Measurements from ENCODE around the gene ABHD12. TPM values are rescaled to one million over a fixed set of nuclear protein-coding genes. Genes with fewer than 3 reads are reported as not detected.

ABHD12 gene
- total RNA-seq, 1 experiment from 2014 or later, result 40.6 TPM

DNA sequence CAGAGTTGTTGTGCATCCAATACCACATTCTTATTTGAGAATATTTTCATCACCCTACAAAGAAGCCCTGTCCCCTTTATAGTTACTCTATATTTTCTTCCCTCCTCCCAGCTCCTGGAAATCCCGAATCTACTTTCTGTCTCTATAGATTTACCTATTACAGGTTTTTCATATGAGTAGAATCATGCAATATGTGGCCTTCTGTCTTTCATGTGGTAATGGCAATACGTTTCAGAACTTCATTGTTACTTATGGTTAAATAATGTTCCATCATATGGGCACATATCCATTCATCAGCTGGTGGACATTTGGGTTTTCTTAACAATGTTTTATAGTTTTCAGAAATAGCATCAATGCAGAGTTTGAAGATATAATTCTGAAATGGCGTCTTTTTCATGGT is 33.9 kb upstream of the ABHD12 start:
- DNase-seq (ENCODE audit: low spot score), result no peak
- Histone ChIP-seq H3K36me3 (ENCODE audit: insufficient read depth, low read length, poor library complexity, severe bottlenecking) (peaks cover 68% of the 10 kb centered on the region), H3K27me3 (replicated peaks; ENCODE audit: insufficient read depth, low read depth, low read length, poor library complexity) (no peaks in the 10 kb centered on the region), H3K4me3 (ENCODE audit: low read depth, low read length, poor library complexity, severe bottlenecking) (no peak overlapping the region), H3K9me3 (ENCODE audit: low read depth, low read length, poor library complexity, severe bottlenecking) (no peaks in the 10 kb centered on the region), H3K27ac (ENCODE audit: low read depth, low read length, poor library complexity, severe bottlenecking) (no peak overlapping the region), H3K4me1 (ENCODE audit: insufficient read depth, low read length, poor library complexity, severe bottlenecking) (no peaks in the 10 kb centered on the region)
- ChIA-PET CTCF (no interaction called here), POLR2A (ENCODE audit: low non-redundant PET) (interaction anchor here (0.6 kb wide), 1 partner anchor 17 kb away, joined by 4 read pairs; the partner anchor contains the start of gene GINS1)
- intact Hi-C loops (cut with micrococcal nuclease; ENCODE audit: unreplicated experiment), result no loop called here
- BruUV-seq (replicated peaks), result no TSS peak
- TF ChIP-seq EZH2 (IDR thresholded peaks at IDR 0.05; ENCODE audit: borderline replicate concordance, low read depth, low read length, poor library complexity, severe bottlenecking), result no peak
- TF ChIP-seq, protein P1, sequence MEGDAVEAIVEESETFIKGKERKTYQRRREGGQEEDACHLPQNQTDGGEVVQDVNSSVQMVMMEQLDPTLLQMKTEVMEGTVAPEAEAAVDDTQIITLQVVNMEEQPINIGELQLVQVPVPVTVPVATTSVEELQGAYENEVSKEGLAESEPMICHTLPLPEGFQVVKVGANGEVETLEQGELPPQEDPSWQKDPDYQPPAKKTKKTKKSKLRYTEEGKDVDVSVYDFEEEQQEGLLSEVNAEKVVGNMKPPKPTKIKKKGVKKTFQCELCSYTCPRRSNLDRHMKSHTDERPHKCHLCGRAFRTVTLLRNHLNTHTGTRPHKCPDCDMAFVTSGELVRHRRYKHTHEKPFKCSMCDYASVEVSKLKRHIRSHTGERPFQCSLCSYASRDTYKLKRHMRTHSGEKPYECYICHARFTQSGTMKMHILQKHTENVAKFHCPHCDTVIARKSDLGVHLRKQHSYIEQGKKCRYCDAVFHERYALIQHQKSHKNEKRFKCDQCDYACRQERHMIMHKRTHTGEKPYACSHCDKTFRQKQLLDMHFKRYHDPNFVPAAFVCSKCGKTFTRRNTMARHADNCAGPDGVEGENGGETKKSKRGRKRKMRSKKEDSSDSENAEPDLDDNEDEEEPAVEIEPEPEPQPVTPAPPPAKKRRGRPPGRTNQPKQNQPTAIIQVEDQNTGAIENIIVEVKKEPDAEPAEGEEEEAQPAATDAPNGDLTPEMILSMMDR (conservative IDR thresholded peaks at IDR 0.05; ENCODE audit: low read depth, low read length), result no peak

GRCh38 chr20:25422032-25422431 is 31.4 kb upstream of the ABHD12 start:
- Histone ChIP-seq H3K27ac (ENCODE audit: low read depth, low read length, poor library complexity, severe bottlenecking) (no peak overlapping the region), H3K4me1 (ENCODE audit: insufficient read depth, low read length, poor library complexity, severe bottlenecking) (no peaks in the 10 kb centered on the region), H3K36me3 (ENCODE audit: insufficient read depth, low read length, poor library complexity, severe bottlenecking) (peaks cover 70% of the 10 kb centered on the region), H3K9me3 (ENCODE audit: low read depth, low read length, poor library complexity, severe bottlenecking) (no peaks in the 10 kb centered on the region), H3K4me3 (ENCODE audit: low read depth, low read length, poor library complexity, severe bottlenecking) (no peak overlapping the region), H3K27me3 (replicated peaks; ENCODE audit: insufficient read depth, low read depth, low read length, poor library complexity) (no peaks in the 10 kb centered on the region)
- no peak for DNase-seq (ENCODE audit: low spot score)
- ChIA-PET POLR2A (ENCODE audit: low non-redundant PET) (no interaction called here), CTCF (no interaction called here)
- TF ChIP-seq, protein P1 (conservative IDR thresholded peaks at IDR 0.05; ENCODE audit: low read depth, low read length), result no peak
- TF ChIP-seq EZH2 (IDR thresholded peaks at IDR 0.05; ENCODE audit: borderline replicate concordance, low read depth, low read length, poor library complexity, severe bottlenecking), result no peak
- intact Hi-C loops (cut with micrococcal nuclease; ENCODE audit: unreplicated experiment), result no loop called here
- no TSS peak for BruUV-seq (replicated peaks)

GRCh38 chr20:25421102-25421501 is 30.5 kb upstream of the ABHD12 start:
- Histone ChIP-seq H3K4me3 (ENCODE audit: low read depth, low read length, poor library complexity, severe bottlenecking) (no peak overlapping the region), H3K36me3 (ENCODE audit: insufficient read depth, low read length, poor library complexity, severe bottlenecking) (peaks cover 68% of the 10 kb centered on the region), H3K27me3 (replicated peaks; ENCODE audit: insufficient read depth, low read depth, low read length, poor library complexity) (no peaks in the 10 kb centered on the region), H3K4me1 (ENCODE audit: insufficient read depth, low read length, poor library complexity, severe bottlenecking) (no peaks in the 10 kb centered on the region), H3K9me3 (ENCODE audit: low read depth, low read length, poor library complexity, severe bottlenecking) (no peaks in the 10 kb centered on the region), H3K27ac (ENCODE audit: low read depth, low read length, poor library complexity, severe bottlenecking) (no peak overlapping the region)
- intact Hi-C loops (cut with micrococcal nuclease; ENCODE audit: unreplicated experiment), result no loop called here
- TF ChIP-seq EZH2 (IDR thresholded peaks at IDR 0.05; ENCODE audit: borderline replicate concordance, low read depth, low read length, poor library complexity, severe bottlenecking), result no peak
- TF ChIP-seq, protein P1 (conservative IDR thresholded peaks at IDR 0.05; ENCODE audit: low read depth, low read length), result no peak
- ChIA-PET POLR2A (ENCODE audit: low non-redundant PET) (no interaction called here), CTCF (no interaction called here)
- DNase-seq (ENCODE audit: low spot score), result no peak
- BruUV-seq (replicated peaks), result no TSS peak

All from A673 (cell line).